GM19025 (cell line): ENCODE data around the gene AAGAB.

Experiments
- ATAC-seq: cut with Tn5 transposase; IDR thresholded peaks from one replicate; pipeline ENCODE4 v1.9.1; 2021; ENCODE audit warnings: mild to moderate bottlenecking, low read depth, moderate library complexity; ENCODE audit not compliant: unreplicated experiment

AAGAB gene

DNA sequence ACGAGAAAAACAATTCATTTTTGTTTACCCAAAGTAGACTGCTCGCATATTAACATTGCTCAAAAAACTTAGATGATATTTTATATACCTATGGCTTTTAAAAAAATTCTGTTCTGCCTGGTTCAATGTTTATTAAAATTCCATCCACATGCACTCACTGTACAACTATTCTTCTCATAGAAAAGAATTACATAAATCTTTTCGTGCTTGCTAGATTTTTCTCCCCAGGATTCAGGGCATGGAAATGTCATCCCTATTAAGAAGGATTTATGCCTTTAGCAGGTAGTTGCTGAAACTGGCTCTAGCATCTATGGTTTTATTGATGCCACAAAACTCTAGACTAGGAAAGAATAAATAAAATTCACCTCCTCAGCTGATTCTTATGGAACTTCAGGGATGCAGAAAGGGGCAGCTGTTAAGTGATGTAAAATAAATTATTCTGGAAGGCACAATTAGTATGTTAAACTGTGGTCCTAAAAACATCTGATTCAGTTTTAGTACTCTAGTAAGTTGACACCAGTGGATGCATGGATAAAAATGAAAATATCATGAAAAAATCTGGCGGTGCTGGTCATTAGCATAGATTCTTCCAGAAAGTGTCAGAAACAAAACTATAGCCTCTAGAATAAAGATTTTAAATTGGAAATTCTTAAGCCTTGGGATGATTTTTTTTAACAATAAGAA lies 41.6 kb downstream of the AAGAB start:
- no peak for ATAC-seq

DNA sequence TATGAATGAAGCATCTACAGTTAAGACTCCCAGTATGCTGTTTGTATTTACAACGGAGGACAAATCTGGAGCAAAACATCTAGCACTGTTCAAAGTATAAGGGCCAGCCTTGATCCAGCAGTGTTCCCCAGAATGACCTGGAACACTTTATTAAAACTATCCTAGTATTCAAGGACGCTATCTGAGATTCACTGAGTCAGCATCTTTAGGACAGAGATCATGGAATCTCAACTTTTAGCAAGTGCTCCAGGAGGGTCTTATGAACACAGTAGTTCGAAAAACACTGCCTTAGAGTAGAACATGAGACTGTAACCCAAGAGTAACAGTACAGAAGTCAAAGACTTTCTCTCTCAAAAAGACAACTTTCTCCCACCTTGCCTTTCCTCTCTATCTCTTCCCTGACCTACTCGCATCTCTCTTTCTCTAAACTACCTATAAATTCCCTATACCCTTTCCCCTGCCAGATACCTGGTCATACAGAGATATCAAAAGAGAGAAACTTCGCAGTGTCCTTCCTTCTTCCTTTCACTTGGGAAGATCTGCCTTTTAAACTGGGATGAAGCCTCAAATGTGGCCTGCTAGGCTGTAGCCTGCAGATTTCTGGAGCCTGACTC lies 43.8 kb downstream of the AAGAB start:
- no peak for ATAC-seq

DNA sequence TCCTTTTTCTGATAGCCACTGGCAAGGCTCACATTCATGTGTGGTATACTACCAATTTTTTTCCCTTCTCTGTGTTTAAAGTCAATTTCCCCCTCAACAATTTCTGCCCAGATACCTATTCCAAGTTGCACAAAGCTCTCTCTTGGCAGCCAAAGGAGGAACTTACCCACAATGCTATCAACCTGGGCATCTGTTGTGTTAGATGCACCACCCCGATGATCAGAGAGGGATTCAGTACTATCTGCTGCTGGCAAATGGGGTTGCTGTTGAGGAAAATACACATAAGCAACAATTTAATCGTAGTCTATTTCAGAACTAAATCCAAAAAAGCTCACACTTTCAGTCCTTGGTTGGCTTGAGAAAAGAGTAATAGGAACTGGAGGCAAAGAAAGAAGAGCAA lies 46.1 kb downstream of the AAGAB start:
- no peak for ATAC-seq

DNA sequence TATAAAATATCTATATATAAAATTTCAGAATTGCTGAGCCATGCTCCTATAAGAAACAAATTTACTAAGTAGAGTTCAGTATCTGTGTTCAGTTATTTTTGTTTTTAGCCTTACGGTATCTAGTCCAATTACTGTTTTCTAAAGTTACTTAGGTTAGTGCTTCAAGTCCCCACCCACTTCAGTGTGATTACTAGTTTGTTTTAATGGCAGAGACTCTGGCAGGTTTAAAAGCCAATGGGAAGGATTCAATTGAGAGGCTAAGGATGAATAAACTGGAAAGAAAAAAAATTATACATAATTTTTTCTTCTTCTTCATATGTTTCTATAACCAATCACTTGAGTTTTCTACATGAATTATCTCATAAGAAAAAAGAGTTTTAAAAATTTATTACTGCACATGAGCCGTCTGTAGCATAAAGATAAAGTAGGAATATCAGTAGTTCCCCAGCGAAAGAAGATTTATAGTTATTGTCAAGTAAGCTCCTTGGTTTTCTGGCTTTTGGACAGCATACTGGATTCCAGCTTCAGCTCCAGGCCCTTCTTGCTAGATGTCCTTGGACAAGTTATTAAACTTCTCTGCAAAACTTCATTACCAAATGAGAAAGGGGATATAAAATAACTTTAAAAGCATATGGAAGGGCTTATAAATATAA lies 46.8 kb downstream of the AAGAB start:
- no peak for ATAC-seq

DNA sequence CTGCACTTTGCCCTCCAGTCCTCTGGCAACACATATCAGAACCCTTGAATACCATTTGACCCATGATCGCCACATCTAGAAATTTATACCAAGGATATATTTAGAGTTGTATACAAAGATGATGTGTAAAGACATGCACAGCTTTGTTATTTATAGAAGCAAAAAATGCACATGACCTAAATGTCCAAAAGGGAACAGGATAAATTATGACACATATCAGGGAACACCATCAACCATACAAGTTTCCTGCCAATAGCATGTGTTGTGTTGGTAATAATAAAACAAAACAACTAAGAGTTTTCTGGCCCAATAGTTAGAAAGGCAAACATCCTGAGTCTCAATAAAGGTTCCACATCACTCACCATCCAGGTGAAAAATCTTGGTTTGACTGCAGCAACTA lies 51.5 kb downstream of the AAGAB start:
- no peak for ATAC-seq

DNA sequence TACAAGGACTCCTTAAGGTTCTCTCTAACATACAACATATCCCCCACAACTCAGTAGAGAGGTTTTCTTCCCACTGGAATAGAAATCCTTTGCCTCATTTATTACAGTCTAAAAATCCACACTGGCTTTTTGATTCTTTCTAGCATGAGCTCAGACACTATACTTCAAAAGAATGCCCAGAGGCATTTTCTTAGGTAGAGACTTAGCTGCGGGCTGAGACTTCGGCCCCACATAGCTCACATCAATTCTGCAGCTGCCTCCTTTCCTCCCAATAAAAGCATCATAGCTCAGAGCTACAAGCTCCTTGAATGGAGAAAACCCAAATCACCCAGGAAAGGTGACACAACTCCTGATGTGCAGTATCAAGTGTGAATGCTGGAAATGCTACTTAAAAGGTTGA lies 52.4 kb downstream of the AAGAB start:
- no peak for ATAC-seq

DNA sequence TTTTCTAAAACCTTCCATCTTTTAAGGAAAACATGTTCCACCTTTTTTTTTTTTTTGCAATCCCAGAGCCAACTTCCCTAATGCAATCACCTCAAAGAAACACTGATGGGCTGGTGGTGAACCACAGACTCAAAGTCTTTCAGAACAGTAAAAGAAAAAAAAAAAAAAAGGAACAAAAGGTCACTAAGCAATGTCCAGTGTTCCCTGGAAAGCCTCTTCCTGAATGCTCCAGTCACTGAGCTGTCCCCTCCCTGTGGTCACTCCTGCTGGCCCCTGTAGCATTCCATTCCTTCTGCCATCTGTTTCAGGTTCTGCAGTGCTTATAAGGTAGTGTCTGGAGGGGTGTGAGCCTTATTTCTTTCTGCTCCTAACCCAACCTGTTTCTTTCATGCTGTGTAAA lies 53.3 kb downstream of the AAGAB start:
- ATAC-seq = no peak

DNA sequence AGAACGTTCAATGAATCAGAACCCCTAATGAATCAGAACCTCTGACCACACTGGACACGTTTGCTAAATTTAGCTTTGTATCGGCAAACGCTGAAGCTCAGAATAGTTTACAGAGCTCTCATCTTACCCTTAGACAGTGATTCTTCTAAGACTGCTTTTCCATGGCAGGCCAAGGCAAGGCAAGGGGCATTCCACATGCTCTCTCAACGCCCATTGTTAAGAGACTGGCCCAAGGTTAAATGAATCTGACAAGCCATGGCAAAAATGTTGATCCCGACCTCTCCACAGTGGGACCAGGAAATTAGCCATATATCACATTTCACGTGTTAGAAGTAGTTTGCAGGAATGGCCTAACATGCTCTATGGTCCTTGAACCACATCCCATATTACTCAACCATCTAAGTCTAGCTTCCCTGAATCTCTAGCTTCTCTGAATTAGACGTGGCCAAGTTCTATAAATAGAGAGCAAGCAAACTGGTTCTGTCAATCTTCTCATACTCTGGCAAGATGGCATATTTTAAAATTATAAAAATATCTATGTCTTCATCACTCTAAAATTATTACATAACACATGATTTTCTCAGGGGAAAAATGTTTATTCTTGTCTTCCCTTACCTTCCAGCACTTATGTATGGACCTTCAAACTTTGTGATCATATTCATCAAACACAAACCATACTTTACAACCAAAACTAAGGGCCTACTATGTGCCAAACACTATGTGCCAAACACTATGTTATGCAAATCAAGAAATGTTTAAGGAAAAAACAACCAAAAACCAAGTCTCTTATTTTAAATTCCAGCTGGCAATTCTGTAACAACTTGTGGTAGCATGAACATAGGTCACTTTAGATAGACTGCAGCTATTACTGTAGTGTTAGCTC lies 54.3 kb downstream of the AAGAB start:
- ATAC-seq = no peak

DNA sequence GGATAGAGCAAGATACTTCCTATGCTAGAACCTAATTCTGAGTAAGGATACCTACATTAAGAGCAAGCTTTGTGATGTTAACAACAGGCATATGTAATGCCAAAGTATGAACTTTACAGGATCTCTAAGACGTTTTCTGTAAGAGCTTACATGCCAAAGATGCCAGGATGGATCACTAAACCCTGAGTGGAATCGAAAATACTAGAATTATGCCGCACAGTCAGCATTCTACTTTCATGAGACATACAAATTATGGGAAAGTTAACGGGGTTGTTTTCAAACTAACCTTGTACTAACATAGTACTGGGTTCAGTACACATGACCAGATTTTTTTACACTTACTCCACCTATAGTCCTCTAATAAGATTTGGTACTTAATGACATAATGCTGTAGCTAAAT lies 55.1 kb downstream of the AAGAB start:
- no peak for ATAC-seq

DNA sequence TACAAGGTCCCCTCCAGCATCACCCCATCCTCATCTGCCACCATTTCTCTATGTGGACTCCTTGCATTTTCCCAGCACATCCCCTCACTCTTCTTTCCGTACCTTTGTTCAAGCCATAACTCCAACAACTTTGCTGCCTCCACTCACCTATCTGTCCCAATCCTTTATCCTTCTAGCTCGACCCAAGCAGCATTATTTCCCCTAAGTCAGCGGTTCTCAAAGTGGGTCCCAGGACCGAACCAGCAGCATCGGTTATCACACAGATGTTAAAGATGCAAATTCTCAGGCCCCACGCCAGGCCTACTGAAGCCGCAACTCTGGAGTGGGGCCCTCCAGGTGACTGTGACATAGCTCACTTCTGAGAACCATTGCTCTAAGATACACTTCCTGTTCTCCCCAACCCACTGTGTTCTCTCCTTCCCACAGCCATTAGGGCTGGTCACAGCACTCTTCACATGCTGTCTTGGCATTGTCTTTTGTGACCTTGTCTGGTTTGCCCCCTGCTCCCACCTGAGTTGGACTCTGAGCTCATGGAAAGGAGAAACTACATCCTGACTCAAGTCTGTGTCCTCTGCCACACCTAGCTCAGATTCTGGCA lies 56.2 kb downstream of the AAGAB start:
- ATAC-seq = no peak

DNA sequence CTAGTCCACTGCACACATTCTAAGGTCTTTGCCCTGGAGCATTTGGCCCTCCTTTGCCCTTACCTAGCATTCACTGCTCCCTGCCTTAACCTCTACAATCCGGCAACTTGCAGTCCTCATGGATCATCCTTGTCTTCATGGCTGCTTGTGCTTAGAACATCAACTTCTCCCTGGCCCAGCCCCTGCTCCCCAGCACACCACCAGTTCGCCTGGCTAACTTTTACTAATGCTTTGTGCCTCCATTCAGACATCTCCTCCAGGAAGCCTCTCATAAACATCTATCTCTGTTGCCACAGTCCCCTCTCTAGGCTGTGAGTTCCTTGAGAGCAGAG lies 57.1 kb downstream of the AAGAB start:
- ATAC-seq = no peak

DNA sequence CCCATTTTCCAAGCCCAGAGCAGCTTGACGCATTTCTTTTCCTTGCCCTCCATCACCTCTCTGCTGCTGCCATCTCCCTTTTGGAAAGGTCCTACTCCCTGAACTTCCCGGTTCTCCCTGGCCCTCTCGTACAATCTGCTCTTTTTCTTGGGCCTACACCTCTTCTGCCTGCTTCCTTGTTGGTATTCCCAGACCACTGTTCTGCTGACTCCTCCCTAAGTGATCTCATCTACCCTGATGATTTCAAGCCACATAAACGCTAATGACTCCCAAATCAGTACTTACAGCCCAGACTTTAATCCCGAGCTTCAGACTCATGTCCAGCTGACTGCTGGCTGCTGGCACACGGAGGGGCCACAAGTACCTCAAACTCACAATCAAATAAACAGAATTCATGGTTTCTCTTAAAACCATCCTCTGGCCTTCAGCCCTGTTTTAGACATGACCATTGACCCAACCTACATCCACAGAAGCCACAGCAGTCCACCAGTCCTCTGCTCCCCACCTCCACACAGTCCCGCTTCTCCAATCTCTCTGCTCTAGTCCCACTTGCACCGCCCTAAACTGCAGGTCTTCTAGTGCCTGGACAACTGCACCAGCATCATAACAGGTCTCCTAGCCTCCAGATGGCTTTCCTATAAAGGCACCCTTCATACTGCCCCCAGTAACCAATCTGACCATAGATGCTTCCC lies 57.6 kb downstream of the AAGAB start:
- ATAC-seq = no peak

DNA sequence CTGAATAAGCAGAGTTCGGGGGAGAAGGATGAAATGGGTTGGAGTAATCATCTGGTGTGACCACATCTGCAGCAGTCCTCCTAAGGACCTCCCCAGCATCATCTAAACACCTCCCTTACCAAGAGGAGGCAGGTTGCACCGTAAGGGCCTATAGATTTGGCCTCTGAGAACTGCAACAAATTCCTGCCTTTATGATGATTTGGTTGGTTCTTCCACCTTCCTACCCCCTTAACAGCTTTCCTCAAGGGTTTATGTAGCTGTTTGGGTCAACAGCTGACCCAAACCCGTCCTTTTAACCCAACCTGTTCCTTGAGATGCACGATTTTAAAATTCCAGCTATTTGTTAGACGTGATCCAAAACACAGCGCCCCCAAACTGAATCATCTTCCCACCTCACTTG lies 58.2 kb downstream of the AAGAB start:
- no peak for ATAC-seq

DNA sequence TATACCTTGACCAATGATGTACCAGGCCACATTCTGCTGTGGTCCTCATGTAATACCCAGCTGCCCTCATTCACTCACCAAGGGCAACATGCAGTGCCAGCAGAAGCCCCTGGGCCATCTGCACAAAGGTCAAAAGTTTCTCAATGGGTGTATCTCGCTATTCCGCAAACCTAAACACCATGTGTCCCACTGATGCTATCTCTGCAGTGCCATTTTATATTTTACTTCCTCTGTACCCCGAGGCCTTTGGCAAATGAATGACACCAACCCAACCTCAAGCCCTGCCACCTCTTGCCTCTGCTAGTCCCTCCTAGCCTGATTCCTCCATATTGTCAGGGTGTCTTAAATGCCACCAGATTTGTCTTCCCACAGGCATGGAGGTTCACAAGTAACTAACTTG lies 59.2 kb downstream of the AAGAB start:
- ATAC-seq = no peak

DNA sequence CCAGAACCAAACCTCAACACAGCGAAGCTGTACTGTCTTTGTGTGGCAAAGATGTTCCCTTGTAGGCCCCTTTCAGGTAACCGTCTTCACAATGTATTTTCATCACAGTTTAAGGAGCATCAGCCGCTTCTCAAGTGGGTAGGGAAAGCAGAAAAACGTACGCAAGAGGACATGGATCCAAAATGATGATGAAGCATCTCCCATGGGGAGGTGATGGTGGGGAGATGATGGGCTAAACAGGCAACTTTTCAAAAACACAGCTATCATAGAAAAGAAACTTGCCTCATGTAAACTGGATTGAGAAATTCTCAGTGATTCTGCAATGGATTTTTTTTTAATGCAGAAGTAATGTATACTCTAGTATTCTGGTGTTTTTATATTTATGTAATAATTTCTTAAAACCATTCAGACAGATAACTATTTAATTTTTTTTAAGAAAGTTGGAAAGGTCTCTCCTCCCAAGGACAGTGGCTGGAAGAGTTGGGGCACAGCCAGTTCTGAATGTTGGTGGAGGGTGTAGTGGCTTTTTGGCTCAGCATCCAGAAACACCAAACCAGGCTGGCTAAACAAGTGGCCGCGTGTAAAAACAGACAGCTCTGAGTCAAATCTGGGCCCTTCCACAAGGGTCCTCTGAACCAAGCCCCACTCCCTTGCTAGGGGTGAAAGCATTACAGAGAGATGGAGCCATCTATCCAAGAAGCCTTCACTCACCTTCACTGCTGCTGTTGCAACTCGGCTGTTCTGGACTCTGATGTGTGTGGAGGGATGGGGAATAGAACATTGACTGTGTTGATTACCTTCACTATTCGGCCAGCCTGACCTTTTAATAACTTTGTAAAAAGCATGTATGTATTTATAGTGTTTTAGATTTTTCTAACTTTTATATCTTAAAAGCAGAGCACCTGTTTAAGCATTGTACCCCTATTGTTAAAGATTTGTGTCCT lies 60.0 kb downstream of the AAGAB start:
- ATAC-seq = no peak

DNA sequence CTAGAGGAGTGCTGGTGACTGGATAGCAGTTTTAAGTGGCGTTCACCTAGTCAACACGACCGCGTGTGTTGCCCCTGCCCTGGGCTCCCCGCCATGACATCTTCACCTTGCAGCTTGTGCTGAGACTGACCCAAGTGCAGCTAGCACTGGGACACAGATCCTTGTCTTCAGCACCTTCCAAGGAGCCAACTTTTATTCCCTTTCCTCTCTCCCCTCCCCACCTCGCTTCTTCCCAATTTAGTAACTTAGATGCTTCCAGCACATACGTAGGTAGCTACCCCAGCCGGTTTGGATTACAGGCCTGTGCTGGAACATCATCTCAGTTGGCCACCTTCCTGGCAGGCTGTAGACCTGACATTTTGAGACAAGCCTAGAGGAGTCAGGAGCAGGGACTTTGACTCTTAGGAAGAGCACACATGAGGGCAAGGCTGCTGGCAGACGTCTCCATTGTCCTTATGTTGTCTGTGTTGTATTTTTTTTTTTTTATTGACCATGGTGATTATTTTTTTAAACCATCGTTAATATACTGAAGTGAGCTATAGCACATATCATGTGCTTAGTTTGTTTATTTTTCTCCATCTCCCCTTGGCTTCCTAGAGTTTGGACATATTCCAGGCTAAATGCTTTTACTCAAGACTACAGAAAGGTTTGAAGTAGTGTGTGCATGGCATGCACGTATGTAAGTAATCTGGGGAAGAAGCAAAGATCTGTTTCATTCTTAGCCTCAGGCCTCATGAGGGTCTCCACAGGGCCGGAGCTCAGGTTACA lies 61.1 kb downstream of the AAGAB start:
- ATAC-seq = no peak

DNA sequence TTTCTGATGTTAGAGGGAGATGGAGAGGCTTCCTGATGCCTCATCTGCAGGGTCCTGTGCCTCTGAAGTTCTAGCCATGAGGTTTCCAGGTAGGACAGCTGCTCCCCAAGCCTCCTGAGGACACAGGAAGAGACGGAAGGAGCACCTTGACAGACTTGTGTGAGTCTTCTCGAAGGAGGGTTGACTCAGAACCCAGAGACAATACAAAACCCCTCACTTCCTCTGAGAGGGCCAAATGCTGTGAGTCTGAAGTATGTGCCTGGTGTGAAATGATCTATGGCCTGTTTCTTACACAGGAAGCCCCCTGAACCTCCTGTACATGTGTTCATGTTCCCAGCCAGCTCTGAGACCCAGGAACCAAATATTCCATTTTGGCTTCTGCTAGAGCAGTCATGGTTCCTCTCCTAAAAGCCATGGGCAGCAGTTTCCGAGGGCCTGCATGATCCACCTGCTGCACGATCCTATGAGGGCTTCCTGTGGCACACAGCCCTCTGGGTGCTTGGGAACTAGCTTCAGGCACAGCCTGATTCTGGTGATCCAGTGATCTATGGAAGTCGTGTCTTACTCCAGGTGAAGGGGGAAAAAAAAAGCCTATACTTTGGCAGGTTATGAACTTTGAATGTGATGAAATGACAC lies 62.2 kb downstream of the AAGAB start:
- ATAC-seq = no peak

DNA sequence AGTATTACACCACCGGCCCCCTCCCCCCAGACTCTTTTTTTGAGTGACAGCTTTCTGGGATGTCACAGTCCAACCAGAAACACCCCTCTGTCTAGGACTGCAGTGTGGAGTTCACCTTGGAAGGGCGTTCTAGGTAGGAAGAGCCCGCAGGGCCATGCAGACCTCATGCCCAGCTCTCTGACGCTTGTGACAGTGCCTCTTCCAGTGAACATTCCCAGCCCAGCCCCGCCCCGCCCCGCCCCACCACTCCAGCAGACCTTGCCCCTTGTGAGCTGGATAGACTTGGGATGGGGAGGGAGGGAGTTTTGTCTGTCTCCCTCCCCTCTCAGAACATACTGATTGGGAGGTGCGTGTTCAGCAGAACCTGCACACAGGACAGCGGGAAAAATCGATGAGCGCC lies 63.6 kb downstream of the AAGAB start:
- ATAC-seq = no peak
